GM12878 (cell line): ENCODE measurements around the gene ZDHHC3. TPM values are rescaled to one million over a fixed set of nuclear protein-coding genes. Genes with fewer than 3 reads are reported as not detected.

Experiments
- ATAC-seq: fragments of 200-7000 bp; cut with Tn5 transposase; 3 replicates; pipeline ENCODE4 v1.9.1; 2020; ENCODE audit warnings: mild to moderate bottlenecking, moderate library complexity
- BruUV-seq: library from RNA; stranded (reverse); fragments of 400-500 nt; replicated peaks from 2 replicates; lab custom pipeline; 2021; lab: Mats Ljungman, UMichigan
- CTCF ChIA-PET: fragments of 300-600 bp; sonication (Branson Sonifier 250); formaldehyde crosslinking; extraction: SDS; loops from one replicate; lab custom pipeline; 2021; ENCODE audit warnings: inconsistent platforms; lab: Yijun Ruan, JAX
- POLR2A ChIA-PET: fragments of 350-600 bp; formaldehyde crosslinking; extraction: SDS; loops from one replicate; lab custom pipeline; 2021; ENCODE audit warnings: inconsistent platforms; lab: Charles Lee
- RAD21 ChIA-PET: fragments of 300-600 bp; sonication (Branson Sonifier 250); formaldehyde crosslinking; loops from one replicate; lab custom pipeline; 2023; ENCODE audit warnings: antibody characterized with exemption; ENCODE audit not compliant: unreplicated experiment; lab: Charles Lee
- SMC1A ChIA-PET: fragments of 300-600 bp; sonication (Branson Sonifier 250); formaldehyde crosslinking; loops from one replicate; lab custom pipeline; 2023; ENCODE audit not compliant: unreplicated experiment, uncharacterized antibody; lab: Charles Lee
- DNase-seq: peaks from one replicate; pipeline ENCODE4 v3.0.0-alpha.2; 2011; ENCODE audit warnings: low read depth, low spot score
- FAIRE-seq: peaks from 3 replicates; lab custom pipeline; 2011; peaks lifted over from hg19 to GRCh38; lab: Jason Lieb, UNC
- H2AFZ ChIP-seq: 2 replicates; pipeline ENCODE4 v1.6.0; 2011; ENCODE audit warnings: low read depth, low read length, control low read depth; ENCODE audit not compliant: control insufficient read depth
- H3K27ac ChIP-seq: 2 replicates; pipeline ENCODE4 v1.5.1; 2011; ENCODE audit warnings: control low read depth; ENCODE audit not compliant: control insufficient read depth, insufficient read depth
- H3K27me3 ChIP-seq, 2 experiments: replicated peaks in 1 of 2; 2 replicates each; pipeline versions ENCODE4 v1.6.0 to v1.6.1; 2011; ENCODE audit warnings: low read length in 1 of 2; ENCODE audit not compliant: control insufficient read depth in 2 of 2, insufficient read depth in 2 of 2
- H3K36me3 ChIP-seq, 2 experiments: 2 replicates each; pipeline ENCODE4 v1.5.1; 2011; ENCODE audit warnings: low read length in 1 of 2; ENCODE audit not compliant: control insufficient read depth in 2 of 2, insufficient read depth in 2 of 2
- H3K4me1 ChIP-seq: 2 replicates; pipeline ENCODE4 v1.6.1; 2011; ENCODE audit warnings: mild to moderate bottlenecking, low read length, moderate library complexity, mixed read lengths; ENCODE audit not compliant: control insufficient read depth, insufficient read depth
- H3K4me2 ChIP-seq: 2 replicates; pipeline ENCODE4 v1.6.0; 2011; ENCODE audit warnings: control low read depth; ENCODE audit not compliant: control insufficient read depth, insufficient read depth
- H3K4me3 ChIP-seq: fragments of 200-600 bp; sonication (generic); 2 replicates; pipeline ENCODE4 v1.5.1; 2016
- H3K79me2 ChIP-seq: 2 replicates; pipeline ENCODE4 v1.6.0; 2011; ENCODE audit warnings: low read length; ENCODE audit not compliant: control insufficient read depth, insufficient read depth
- H3K9ac ChIP-seq: 2 replicates; pipeline ENCODE4 v1.8.0; 2011; ENCODE audit warnings: low read length, control low read depth, mixed read lengths; ENCODE audit not compliant: control insufficient read depth, insufficient read depth
- H3K9me3 ChIP-seq: replicated peaks from 3 replicates; pipeline ENCODE4 v1.5.1; 2011; ENCODE audit warnings: mild to moderate bottlenecking, low read length; ENCODE audit not compliant: control insufficient read depth, insufficient read depth
- H4K20me1 ChIP-seq: 2 replicates; pipeline ENCODE4 v1.6.0; 2011; ENCODE audit not compliant: control insufficient read depth, insufficient read depth
- CREM ChIP-seq: IDR thresholded peaks from 2 replicates; pipeline ENCODE4 v1.6.1; 2014; ENCODE audit warnings: antibody characterized with exemption, low read depth
- NR2C2 ChIP-seq: IDR thresholded peaks from 2 replicates; pipeline ENCODE4 v1.6.1; 2011; ENCODE audit warnings: borderline replicate concordance, low read depth; ENCODE audit not compliant: control insufficient read depth, insufficient read length
- POLR2A ChIP-seq: IDR thresholded peaks from 2 replicates; pipeline ENCODE4 v1.6.1; 2011; ENCODE audit warnings: low read depth, mild to moderate bottlenecking, low read length
- POLR2AphosphoS2 ChIP-seq: IDR thresholded peaks from 2 replicates; pipeline ENCODE4 v1.6.1; 2011; ENCODE audit warnings: low read depth, mild to moderate bottlenecking, low read length, improper control_type of control experiment, moderate library complexity
- POLR2AphosphoS5 ChIP-seq: IDR thresholded peaks from 2 replicates; pipeline ENCODE4 v1.6.1; 2011; ENCODE audit warnings: mild to moderate bottlenecking, low read length, inconsistent platforms
- RAD51 ChIP-seq: fragments of 450-650 bp; IDR thresholded peaks from 2 replicates; pipeline ENCODE4 v1.6.1; 2016; ENCODE audit warnings: moderate library complexity, mild to moderate bottlenecking, inconsistent platforms
- SMAD5 ChIP-seq: IDR thresholded peaks from 2 replicates; pipeline ENCODE4 v1.6.1; 2016; ENCODE audit warnings: antibody characterized with exemption, low read depth
- SPI1 ChIP-seq: IDR thresholded peaks from 2 replicates; pipeline ENCODE4 v1.6.1; 2011; ENCODE audit warnings: low read depth, mild to moderate bottlenecking, low read length, moderate library complexity, borderline replicate concordance; ENCODE audit not compliant: insufficient read depth
- SRF ChIP-seq, 2 experiments: IDR thresholded peaks; 2 replicates each; pipeline ENCODE4 v1.6.1; 2011; ENCODE audit warnings: low read depth in 2 of 2, low read length in 2 of 2, mild to moderate bottlenecking in 1 of 2, moderate library complexity in 1 of 2
- TARDBP ChIP-seq: IDR thresholded peaks from 2 replicates; pipeline ENCODE4 v1.6.1; 2016; ENCODE audit warnings: borderline replicate concordance
- TCF7 ChIP-seq: IDR thresholded peaks from 2 replicates; pipeline ENCODE4 v1.6.1; 2014; ENCODE audit warnings: antibody characterized with exemption, borderline replicate concordance
- WGBS: methylation state at CpG from one replicate; pipeline ENCODE4 v1.1.6; 2016; ENCODE audit warnings: low lambda C conversion rate; ENCODE audit not compliant: insufficient replicate concordance, insufficient coverage; ENCODE audit errors: missing lambda C conversion rate; 5-methylcytosine and 5-hydroxymethylcytosine counted together
- in situ Hi-C: fragments of 300-500 bp; cut with MboI; formaldehyde crosslinking; loops from 9 replicates; pipeline ENCODE4 v1.14.3; 2018; ENCODE audit warnings: mixed read lengths
- intact Hi-C: fragments of 100-400 bp; cut with micrococcal nuclease; formaldehyde crosslinking; loops from one replicate; pipeline ENCODE4 v1.14.2; 2022; ENCODE audit not compliant: unreplicated experiment
- polyA plus RNA-seq, 11 experiments: library from polyadenylated mRNA; depleted of rRNA in 4 of 11; unstranded in 6 of 11; stranded (reverse) in 5 of 11; fragments of >200 nt; fragmentation: Nextera tagmentation in 4 of 11; fragmentation: Illumina TruSeq in 1 of 11; extraction: Ambion mirVana in 4 of 11; extraction: Trizol in 1 of 11; gene quantifications; 1 replicate in 1 of 11; 2 replicates in 10 of 11; pipeline versions ENCODE4 v1.2.1 to v1.2.3, GENCODE V29; 2011 to 2016; ENCODE audit warnings: inconsistent platforms in 2 of 11, missing spikeins in 2 of 11, low read depth in 1 of 11
- total RNA-seq, 4 experiments: library from RNA; depleted of rRNA in 3 of 4; stranded (reverse); fragments of >200 nt in 3 of 4; fragmentation: Illumina TruSeq in 1 of 4; extraction: Trizol in 1 of 4; gene quantifications; 2 replicates each; pipeline versions ENCODE4 v1.2.1 to v1.2.3, GENCODE V29; 2013 to 2021
- TF ChIP-seq, protein P1 (sequence below): fragments of 450-650 bp; IDR thresholded peaks from 2 replicates; pipeline ENCODE4 v1.6.1; 2017; ENCODE audit warnings: antibody characterized with exemption, mild to moderate bottlenecking, moderate library complexity
- TF ChIP-seq, protein P2 (sequence below): fragments of 450-650 bp; IDR thresholded peaks from 2 replicates; pipeline ENCODE4 v1.6.1; 2017; ENCODE audit warnings: borderline replicate concordance

ZDHHC3 gene
- total and polyA plus RNA-seq, 10 of the 15 experiments (the other 5 are each of a cell fraction or from before 2014, with no cell fraction given): 6.8 to 79.1 (median 40.8) TPM

- intact Hi-C loops: no loop called here
- Histone ChIP-seq H3K27ac (no peak overlapping the region), H4K20me1 (no peaks in the 10 kb centered on the region), H3K36me3 (peaks cover 14 to 27% of the 10 kb centered on the region in 2 experiments; a peak in 3 of 4 replicates), H2AFZ (no peak overlapping the region), H3K4me2 (no peak overlapping the region), H3K9me3 (no peaks in the 10 kb centered on the region), H3K27me3 (no peaks in the 10 kb centered on the region), H3K4me3 (no peak overlapping the region), H3K79me2 (peaks cover 7% of the 10 kb centered on the region), H3K9ac (no peak overlapping the region), H3K4me1 (peaks cover 5% of the 10 kb centered on the region)
- BruUV-seq: no TSS peak
- TF ChIP-seq NR2C2: no peak
- TF ChIP-seq CREM: no peak
- TF ChIP-seq RAD51: no peak
- no peak for TF ChIP-seq POLR2AphosphoS2
- TF ChIP-seq POLR2A: no peak
- no peak for TF ChIP-seq SMAD5
- no peak for TF ChIP-seq TARDBP
- TF ChIP-seq SPI1: no peak
- TF ChIP-seq SRF (IDR thresholded peaks at IDR 0.05; ENCODE audit: low read depth in 2 of 2, low read length in 2 of 2): no peak
- TF ChIP-seq, protein P1, sequence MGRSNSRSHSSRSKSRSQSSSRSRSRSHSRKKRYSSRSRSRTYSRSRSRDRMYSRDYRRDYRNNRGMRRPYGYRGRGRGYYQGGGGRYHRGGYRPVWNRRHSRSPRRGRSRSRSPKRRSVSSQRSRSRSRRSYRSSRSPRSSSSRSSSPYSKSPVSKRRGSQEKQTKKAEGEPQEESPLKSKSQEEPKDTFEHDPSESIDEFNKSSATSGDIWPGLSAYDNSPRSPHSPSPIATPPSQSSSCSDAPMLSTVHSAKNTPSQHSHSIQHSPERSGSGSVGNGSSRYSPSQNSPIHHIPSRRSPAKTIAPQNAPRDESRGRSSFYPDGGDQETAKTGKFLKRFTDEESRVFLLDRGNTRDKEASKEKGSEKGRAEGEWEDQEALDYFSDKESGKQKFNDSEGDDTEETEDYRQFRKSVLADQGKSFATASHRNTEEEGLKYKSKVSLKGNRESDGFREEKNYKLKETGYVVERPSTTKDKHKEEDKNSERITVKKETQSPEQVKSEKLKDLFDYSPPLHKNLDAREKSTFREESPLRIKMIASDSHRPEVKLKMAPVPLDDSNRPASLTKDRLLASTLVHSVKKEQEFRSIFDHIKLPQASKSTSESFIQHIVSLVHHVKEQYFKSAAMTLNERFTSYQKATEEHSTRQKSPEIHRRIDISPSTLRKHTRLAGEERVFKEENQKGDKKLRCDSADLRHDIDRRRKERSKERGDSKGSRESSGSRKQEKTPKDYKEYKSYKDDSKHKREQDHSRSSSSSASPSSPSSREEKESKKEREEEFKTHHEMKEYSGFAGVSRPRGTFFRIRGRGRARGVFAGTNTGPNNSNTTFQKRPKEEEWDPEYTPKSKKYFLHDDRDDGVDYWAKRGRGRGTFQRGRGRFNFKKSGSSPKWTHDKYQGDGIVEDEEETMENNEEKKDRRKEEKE: no peak
- no peak for TF ChIP-seq TCF7
- TF ChIP-seq POLR2AphosphoS5: no peak
- TF ChIP-seq, protein P2, sequence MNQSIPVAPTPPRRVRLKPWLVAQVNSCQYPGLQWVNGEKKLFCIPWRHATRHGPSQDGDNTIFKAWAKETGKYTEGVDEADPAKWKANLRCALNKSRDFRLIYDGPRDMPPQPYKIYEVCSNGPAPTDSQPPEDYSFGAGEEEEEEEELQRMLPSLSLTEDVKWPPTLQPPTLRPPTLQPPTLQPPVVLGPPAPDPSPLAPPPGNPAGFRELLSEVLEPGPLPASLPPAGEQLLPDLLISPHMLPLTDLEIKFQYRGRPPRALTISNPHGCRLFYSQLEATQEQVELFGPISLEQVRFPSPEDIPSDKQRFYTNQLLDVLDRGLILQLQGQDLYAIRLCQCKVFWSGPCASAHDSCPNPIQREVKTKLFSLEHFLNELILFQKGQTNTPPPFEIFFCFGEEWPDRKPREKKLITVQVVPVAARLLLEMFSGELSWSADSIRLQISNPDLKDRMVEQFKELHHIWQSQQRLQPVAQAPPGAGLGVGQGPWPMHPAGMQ: no peak
- ChIA-PET POLR2A (interaction anchor here (1.5 kb wide), 1 partner anchor 13 kb away, joined by 4 read pairs; no protein-coding TSS in a partner anchor), CTCF (interaction anchor here (0.7 to 7.7 kb wide), 4 partner anchors 8 to 42 kb away, joined by 3 to 53 read pairs (median 4); no protein-coding TSS in a partner anchor), RAD21 (no interaction called here), SMC1A (interaction anchor here (1.1 to 8.3 kb wide), 2 partner anchors 7 to 14 kb away, joined by 3 to 97 read pairs; no protein-coding TSS in a partner anchor)
- no peak for FAIRE-seq
- no peak for DNase-seq
- 37% methylated on average over 1 of the region's 1 CpG for WGBS
- no peak for ATAC-seq
- in situ Hi-C loops: no loop called here
Observed at GRCh38 chr3:44991326-44991725, 15.4 kb upstream of the ZDHHC3 start.
